NCI-H345 treated with DMSO at 0.1 percent for 48 hours (cell line): Measurements from ENCODE around the gene TPP1.

Experiments
- DNase-seq: peaks from one replicate; lab custom pipeline; 2025; ENCODE audit not compliant: unreplicated experiment; lab: John Stamatoyannopoulos, UW

TPP1 gene

GRCh38 chr11:6619004-6619745, at the start of gene TPP1:
TPP1 (minus strand) TSS chr11:6619422; CDS start chr11:6619400, 22 bp downstream.
- DNase-seq = peak; percentile 89

DNA sequence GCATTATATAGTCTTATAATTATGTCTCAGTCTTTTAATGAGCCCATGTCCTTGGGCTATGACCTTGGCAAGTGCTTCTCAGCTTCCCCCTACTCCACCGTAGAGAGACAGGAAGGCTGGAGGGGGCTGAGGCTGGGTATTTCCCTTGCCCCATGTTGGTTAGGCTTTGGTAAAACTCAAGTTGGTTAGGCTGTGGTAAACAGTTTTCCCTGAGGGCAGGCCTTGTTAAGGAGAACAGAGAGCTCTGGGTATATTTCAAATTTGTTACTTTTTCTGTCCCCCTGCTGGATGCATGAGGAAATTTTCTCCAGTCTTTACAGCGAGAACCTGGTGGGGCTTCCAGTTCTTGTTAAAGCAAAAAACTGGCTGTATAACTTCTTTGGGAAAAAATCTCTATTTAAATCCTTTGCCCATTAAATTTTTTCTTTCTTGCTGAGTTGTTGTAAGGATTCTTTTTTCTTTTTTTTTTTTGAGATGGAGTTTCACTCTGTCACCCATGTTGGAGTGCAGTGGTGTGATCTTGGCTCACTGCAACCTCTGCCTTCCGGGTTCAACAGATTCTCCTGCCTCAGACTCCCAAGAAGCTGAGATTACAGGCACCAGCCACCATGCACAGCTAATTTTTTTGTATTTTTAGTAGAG, 48.6 kb upstream of the TPP1 start:
- DNase-seq = no peak

- no peak for DNase-seq
Observed at GRCh38 chr11:6666302-6667183, 47.3 kb upstream of the TPP1 start.

- DNase-seq = no peak
Observed at GRCh38 chr11:6664551-6664950, 45.3 kb upstream of the TPP1 start.

DNA sequence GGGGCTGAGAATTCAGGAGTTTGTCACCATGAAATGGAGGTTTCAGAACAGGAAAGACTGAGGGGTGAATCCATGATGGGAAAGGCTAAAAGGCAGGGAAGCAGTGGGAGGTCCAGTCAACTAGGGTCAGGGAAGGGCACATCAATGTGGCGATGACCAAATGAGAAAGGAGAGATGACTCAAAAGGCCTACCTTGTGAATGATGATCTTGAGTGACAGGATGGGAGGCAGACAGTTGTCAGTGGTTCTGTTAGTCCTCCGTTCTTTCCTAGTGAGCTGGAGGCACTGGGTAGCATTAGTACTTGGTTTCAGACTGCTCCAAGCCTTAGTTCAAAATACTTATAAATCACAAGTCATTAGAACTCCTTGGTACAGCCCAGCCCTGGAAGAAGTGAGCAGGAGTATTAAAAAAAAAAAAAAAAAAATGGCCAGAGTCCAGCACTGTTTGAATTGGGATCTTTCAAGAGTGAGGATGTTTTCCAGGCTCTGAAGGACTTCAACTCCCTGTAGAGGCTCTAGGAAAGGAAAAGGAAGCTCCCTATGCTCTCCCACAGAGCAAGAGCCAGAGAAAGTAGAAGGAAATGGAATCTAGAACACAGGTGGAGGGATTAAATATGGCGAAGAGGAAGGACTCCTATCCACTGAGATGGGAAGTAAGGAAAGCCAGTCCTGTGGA, 44.7 kb upstream of the TPP1 start:
- no peak for DNase-seq

DNA sequence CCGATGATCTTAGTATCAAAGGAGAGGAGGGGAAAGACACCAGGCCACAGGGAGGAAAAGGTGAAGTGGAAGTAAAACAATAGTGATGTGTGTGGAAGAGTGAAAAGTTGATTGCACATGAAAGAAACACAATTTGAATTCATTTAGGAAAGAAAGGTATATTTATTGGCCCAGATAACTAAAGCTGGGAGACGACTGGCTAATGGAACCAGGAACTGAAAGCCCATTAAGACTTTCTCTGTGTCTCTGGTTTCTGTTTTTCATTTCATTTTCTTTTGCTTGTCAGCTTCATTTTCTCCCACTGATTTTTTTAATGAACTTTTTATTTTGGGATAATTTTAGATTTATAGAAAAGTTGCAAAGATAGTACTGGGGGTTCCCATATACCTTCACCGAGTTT, 41.5 kb upstream of the TPP1 start:
- no peak for DNase-seq

DNA sequence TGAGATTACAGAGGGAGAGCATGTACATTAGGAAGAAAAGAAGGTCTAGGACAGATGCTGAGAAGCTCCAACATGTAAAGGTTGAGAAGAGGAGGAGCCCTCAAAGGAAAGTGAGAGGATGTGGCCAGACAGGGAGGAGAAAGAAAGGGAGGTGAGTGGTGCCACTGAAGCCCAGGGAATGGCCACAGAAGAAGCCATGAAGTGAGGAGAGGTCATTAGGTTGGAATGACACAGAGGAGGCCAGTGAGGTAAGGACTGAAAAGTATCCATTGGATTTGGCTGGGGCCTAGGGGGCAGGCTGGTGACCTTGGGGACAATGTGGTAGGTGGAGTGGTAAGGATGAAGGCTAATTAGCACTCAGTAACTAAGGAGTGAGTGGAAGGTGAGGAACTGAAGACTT, 39.4 kb upstream of the TPP1 start:
- DNase-seq = no peak

GRCh38 chr11:6657346-6657745, 38.1 kb upstream of the TPP1 start:
- no peak for DNase-seq

DNA sequence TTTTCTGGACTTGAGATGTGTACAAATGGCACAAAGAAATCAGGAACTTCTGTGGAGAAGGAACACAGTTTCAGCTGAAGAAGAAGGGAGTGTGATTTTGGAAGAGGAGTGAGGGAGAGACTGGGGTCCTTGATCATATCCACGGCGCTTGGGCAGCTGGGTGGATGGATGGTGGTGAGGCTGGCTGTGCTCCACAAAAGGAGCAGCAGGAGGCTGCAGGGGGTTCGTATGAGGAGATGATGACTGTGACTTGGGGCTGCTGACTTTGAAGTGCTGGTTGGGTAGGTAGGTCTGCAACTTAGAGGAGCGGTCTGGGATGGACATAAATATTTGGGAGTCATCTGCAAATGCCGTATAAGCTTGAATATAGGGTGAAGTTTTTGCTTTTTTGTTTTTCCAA, 37.7 kb upstream of the TPP1 start:
- DNase-seq = no peak

- no peak for DNase-seq
Observed at GRCh38 chr11:6656584-6656915, 37.3 kb upstream of the TPP1 start.

- DNase-seq = no peak
Observed at GRCh38 chr11:6655790-6656583, 36.8 kb upstream of the TPP1 start, which contains the start of gene DCHS1. DCHS1 (minus strand) TSS chr11:6655809; CDS start chr11:6641613, 14,196 bp downstream.

DNA sequence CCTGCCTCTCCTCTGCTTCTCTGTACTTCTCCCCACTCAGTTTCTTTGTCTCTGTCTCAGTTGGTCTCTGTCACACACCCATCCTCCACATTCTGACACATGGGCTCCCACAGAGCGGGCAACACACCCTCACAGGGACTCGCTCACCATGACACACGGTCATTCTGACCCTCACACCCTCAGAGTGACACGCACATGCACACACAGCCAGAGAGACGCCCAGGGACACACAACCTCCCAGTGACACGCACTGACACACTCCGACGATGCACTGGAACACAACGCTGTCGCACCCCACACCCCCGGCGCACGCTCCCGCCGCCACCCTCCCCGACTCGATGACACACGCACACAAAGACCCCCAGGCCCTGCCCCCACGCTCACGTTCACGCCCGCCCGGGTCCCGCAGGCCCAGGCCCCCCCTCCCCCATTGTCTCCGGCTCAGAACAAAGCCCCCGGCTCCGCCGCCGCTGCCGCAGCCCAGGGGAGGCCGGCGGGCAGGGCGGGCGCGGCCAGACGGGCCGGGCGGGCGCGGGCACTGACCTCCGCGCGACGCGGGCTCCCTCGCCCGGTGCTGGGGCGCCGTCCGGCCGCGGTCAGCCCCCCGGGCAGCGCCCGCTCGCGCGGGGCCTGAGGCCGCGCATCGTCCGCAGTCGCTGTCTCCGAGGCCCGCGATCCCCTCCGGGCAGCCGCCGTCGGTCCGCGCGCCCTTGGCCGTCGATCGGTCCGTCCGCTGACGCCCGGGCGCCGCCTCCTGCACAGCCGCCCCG, 36.0 kb upstream of the TPP1 start:
- DNase-seq = no peak

DNA sequence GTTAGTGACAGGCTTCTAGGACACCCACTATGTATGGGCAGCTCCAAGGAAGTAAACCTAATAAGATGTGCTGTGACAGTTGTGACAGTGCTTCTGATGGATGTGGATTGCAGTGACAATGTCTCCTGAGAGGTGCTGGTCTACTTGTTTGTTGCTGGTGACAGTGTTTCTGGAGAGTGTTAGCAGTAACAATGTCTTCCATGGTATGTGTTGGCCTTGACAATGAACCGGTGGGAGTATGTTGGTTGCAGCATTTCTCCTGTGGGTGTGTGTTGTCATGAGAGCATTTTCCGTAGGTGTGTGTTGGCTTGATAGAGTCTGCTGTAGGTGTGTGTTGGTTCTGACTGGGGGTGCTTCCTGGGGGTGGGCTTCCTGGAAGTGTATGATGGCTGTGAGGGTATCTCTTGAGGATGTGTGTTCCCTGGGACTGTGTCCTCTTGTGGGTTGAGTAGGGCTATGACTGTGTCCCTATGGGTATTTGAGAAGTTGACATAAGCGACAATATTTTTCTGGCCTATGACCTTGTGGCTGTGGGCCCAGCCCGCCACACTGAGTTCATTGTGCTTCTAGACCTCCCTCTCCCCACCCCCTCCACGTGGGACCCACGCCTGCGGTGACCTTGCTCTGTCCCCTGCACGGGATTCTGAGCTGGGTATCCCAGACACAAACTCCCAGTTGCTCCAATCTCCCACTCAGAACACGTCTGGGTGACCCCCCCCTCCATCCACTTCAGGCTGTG, 35.2 kb upstream of the TPP1 start:
- DNase-seq = no peak

DNA sequence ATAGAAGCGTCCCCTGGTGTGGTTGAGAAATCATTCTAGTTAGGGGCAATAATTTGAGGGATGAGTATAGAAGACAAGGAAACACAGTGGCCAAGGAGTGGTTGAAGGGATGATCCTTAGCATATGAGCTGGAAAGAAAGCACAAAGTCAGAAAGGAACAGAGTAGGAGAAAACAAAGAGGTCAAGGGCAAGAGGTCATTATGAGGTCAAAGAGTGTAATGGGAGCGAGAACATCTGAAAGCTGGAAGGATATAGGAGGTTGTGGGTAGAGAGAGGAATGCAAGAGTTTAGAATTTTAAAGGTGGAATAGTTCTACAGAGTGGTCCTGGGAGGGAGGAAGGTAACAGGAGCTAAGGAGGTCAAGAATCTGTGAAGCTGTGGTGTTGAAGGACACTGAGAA, 34.4 kb upstream of the TPP1 start:
- DNase-seq = no peak

- DNase-seq = no peak
Observed at GRCh38 chr11:6653097-6653496, 33.9 kb upstream of the TPP1 start.

DNA sequence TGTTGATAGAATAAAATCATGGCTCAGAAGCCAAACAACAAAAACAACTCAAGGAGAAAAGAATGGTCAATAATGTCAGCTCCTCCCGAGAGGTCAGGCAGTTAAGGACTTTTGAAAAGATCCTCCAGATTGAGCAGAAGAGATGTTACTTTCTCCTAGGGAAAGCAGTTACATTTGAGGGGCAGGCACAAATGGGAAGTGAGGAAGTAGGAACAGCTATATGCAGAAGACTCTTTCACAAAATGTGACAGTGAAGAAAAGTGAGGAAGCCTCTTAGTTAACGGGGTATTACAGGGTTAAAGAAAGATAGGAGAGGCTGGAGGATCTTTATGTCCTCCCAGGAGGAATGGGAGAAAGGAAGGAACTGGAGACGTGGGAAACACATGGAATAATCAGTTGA, 33.0 kb upstream of the TPP1 start:
- no peak for DNase-seq

DNA sequence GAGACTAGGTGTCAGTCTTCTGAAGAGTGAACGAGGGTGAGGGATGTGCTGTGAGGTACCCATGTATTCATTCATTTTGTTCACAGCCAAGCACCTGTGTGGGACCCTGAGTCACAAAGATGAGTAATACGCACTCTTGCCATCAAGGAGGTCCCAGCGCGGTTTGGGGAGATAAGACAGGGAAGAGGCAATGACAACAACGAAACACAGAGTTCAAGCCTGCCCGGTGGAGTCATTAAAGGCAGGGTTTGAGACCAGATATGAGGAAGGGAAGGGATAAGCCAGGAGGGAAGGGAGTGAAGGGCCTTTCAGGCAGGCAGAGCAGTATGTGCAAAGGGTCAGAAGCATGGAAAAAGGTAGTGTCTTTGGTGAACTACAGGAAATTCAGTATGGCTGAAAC, 31.8 kb upstream of the TPP1 start:
- DNase-seq = no peak

- DNase-seq = no peak
Observed at GRCh38 chr11:6650104-6650503, 30.9 kb upstream of the TPP1 start.

- no peak for DNase-seq
Observed at GRCh38 chr11:6648501-6648900, 29.3 kb upstream of the TPP1 start.
